KMS-11 (cell line): ENCODE results near the gene ZC3H13.

Source experiments
- H2AFZ ChIP-seq: fragments of 200-600 bp; sonication (generic); 2 replicates; pipeline ENCODE4 v1.6.1; 2016; ENCODE audit warnings: antibody characterized with exemption, mixed run types, low read depth
- H3K27ac ChIP-seq: fragments of 200-600 bp; sonication (generic); 2 replicates; pipeline ENCODE4 v1.6.1; 2016; ENCODE audit warnings: mild to moderate bottlenecking, mixed run types
- H3K27me3 ChIP-seq: fragments of 200-600 bp; sonication (generic); 2 replicates; pipeline ENCODE4 v1.6.1; 2017; ENCODE audit warnings: mild to moderate bottlenecking, low read depth, mixed run types, moderate library complexity; ENCODE audit not compliant: insufficient read depth
- H3K36me3 ChIP-seq: fragments of 200-600 bp; sonication (generic); 2 replicates; pipeline ENCODE4 v1.6.1; 2017; ENCODE audit warnings: mild to moderate bottlenecking, mixed run types; ENCODE audit not compliant: insufficient read depth
- H3K4me1 ChIP-seq: fragments of 200-600 bp; sonication (generic); 2 replicates; pipeline ENCODE4 v1.6.1; 2016; ENCODE audit warnings: mild to moderate bottlenecking, low read depth, mixed run types; ENCODE audit not compliant: poor library complexity, severe bottlenecking
- H3K4me2 ChIP-seq: fragments of 200-600 bp; sonication (generic); 2 replicates; pipeline ENCODE4 v1.7.0; 2016; ENCODE audit warnings: mild to moderate bottlenecking, mixed run types
- H3K4me3 ChIP-seq: fragments of 200-600 bp; sonication (generic); IDR thresholded peaks from 2 replicates; pipeline ENCODE4 v1.6.1; 2017; ENCODE audit warnings: low read depth, low read length, mixed read lengths; ENCODE audit not compliant: insufficient read depth
- H3K79me2 ChIP-seq: fragments of 200-600 bp; sonication (generic); 2 replicates; pipeline ENCODE4 v1.6.1; 2016; ENCODE audit warnings: low read depth, mixed run types; ENCODE audit not compliant: insufficient read depth
- H3K9ac ChIP-seq: fragments of 200-600 bp; sonication (generic); 2 replicates; pipeline ENCODE4 v1.6.1; 2016; ENCODE audit warnings: mild to moderate bottlenecking, mixed run types
- H4K20me1 ChIP-seq: fragments of 200-600 bp; sonication (generic); 2 replicates; pipeline ENCODE4 v1.6.1; 2016; ENCODE audit warnings: mild to moderate bottlenecking, mixed run types; ENCODE audit not compliant: insufficient read depth
- CTCF ChIP-seq: fragments of 200-600 bp; sonication (generic); conservative IDR thresholded peaks from 2 replicates; pipeline ENCODE4 v1.6.1; 2017; ENCODE audit warnings: low read depth, mild to moderate bottlenecking, antibody characterized with exemption, low read length, moderate library complexity, mixed read lengths

ZC3H13 gene

GRCh38 chr13:45949161-45949560 lies 103.4 kb downstream of the ZC3H13 start:
- no peak for TF ChIP-seq CTCF
- H3K27ac ChIP-seq, result no peak overlapping the region

GRCh38 chr13:45943965-45944364 lies 108.6 kb downstream of the ZC3H13 start:
- Histone ChIP-seq H3K36me3 (no peaks in the 10 kb centered on the region), H3K9ac (no peak overlapping the region), H3K27me3 (no peaks in the 10 kb centered on the region), H3K27ac (no peak overlapping the region), H3K4me2 (no peak overlapping the region), H4K20me1 (no peaks in the 10 kb centered on the region), H3K4me1 (no peaks in the 10 kb centered on the region), H3K4me3 (no peak overlapping the region), H2AFZ (no peak overlapping the region), H3K79me2 (no peaks in the 10 kb centered on the region)
- TF ChIP-seq CTCF, result no peak

More at GRCh38 chr13:45949161-45949560, 103.4 kb downstream of the ZC3H13 start:
- Histone ChIP-seq H2AFZ (no peak overlapping the region), H4K20me1 (no peaks in the 10 kb centered on the region), H3K79me2 (no peaks in the 10 kb centered on the region), H3K4me2 (no peak overlapping the region), H3K4me1 (no peaks in the 10 kb centered on the region), H3K9ac (no peak overlapping the region), H3K4me3 (no peak overlapping the region), H3K36me3 (no peaks in the 10 kb centered on the region), H3K27me3 (no peaks in the 10 kb centered on the region)

- Histone ChIP-seq H3K9ac (no peak overlapping the region), H3K79me2 (no peaks in the 10 kb centered on the region), H4K20me1 (no peaks in the 10 kb centered on the region), H3K27me3 (no peaks in the 10 kb centered on the region), H3K36me3 (no peaks in the 10 kb centered on the region), H3K27ac (no peak overlapping the region), H3K4me2 (no peak overlapping the region), H2AFZ (no peak overlapping the region), H3K4me1 (no peaks in the 10 kb centered on the region), H3K4me3 (no peak overlapping the region)
- TF ChIP-seq CTCF, result no peak
Measured at GRCh38 chr13:45943120-45943519, 109.4 kb downstream of the ZC3H13 start.

GRCh38 chr13:45941261-45941660 lies 111.3 kb downstream of the ZC3H13 start:
- no peaks in the 10 kb centered on the region for H3K79me2 ChIP-seq
- no peak overlapping the region for H3K4me2 ChIP-seq
- no peaks in the 10 kb centered on the region for H3K4me1 ChIP-seq
- no peak overlapping the region for H2AFZ ChIP-seq
- H3K27ac ChIP-seq, result no peak overlapping the region
- H3K36me3 ChIP-seq, result no peaks in the 10 kb centered on the region
- no peak for TF ChIP-seq CTCF
- H3K27me3 ChIP-seq, result no peaks in the 10 kb centered on the region
- no peaks in the 10 kb centered on the region for H4K20me1 ChIP-seq
- no peak overlapping the region for H3K9ac ChIP-seq
- no peak overlapping the region for H3K4me3 ChIP-seq
